OCI-LY7 (cell line): ENCODE measurements around the gene GRID1.

Experiments used
- CTCF ChIP-seq: fragments of 200-600 bp; sonication (generic); conservative IDR thresholded peaks from 2 replicates; pipeline ENCODE4 v1.5.1; 2014; ENCODE audit warnings: mild to moderate bottlenecking, antibody characterized with exemption, low read length, moderate library complexity, mixed read lengths
- EZH2phosphoT487 ChIP-seq: fragments of 200-600 bp; sonication (generic); IDR thresholded peaks from 2 replicates; pipeline ENCODE4 v1.6.1; 2018; ENCODE audit warnings: low read depth, borderline replicate concordance, mild to moderate bottlenecking, mixed run types, antibody characterized with exemption, low read length, moderate library complexity, mixed read lengths

- TF ChIP-seq EZH2phosphoT487 (no peak), CTCF (no peak)
Observed at GRCh38 chr10:86024281-86025041, 342.1 kb downstream of the GRID1 start.
